Vagina (tissue), 2 donors: Measurements from ENCODE around the gene CD8B2. TPM values are rescaled to one million over a fixed set of nuclear protein-coding genes. Genes with fewer than 3 reads are reported as not detected.

ENCODE experiments used
- DNase-seq, 2 donors: peaks; one replicate each; pipeline ENCODE4 v3.0.0-alpha.2; 2017; ENCODE audit errors: extremely low spot score in 2 of 2
- H3K27ac ChIP-seq: fragments of 200-600 bp; sonication (generic); one replicate; pipeline ENCODE4 v1.5.1; 2019
- H3K27me3 ChIP-seq: fragments of 200-600 bp; sonication (generic); one replicate; pipeline ENCODE4 v1.5.1; 2019
- H3K36me3 ChIP-seq, 2 donors: fragments of 200-600 bp; sonication (generic); one replicate each; pipeline ENCODE4 v1.5.1; 2017 to 2019
- H3K4me1 ChIP-seq: fragments of 200-600 bp; sonication (generic); one replicate; pipeline ENCODE4 v1.5.1; 2019
- H3K4me3 ChIP-seq, 2 donors: fragments of 200-600 bp; sonication (generic); 1 replicate in 1 of 2; 2 replicates in 1 of 2; pipeline ENCODE4 v1.5.1; 2016 to 2019
- H3K9me3 ChIP-seq: fragments of 200-600 bp; sonication (generic); one replicate; pipeline ENCODE4 v1.5.1; 2019
- CTCF ChIP-seq, 3 experiments: fragments of 450-650 bp in 2 of 3; fragments of 200-600 bp in 1 of 3; sonication (generic) in 1 of 3; IDR thresholded peaks; one replicate each; pipeline ENCODE4 v1.5.1; 2017 to 2019; ENCODE audit warnings: antibody characterized with exemption in 3 of 3, mild to moderate bottlenecking in 2 of 3, moderate library complexity in 2 of 3
- POLR2A ChIP-seq, 2 donors: fragments of 450-650 bp; IDR thresholded peaks; one replicate each; pipeline ENCODE4 v1.6.1; 2017; ENCODE audit warnings: antibody characterized with exemption in 2 of 2, mild to moderate bottlenecking in 2 of 2, moderate library complexity in 2 of 2
- POLR2AphosphoS5 ChIP-seq, 2 donors: sonication (generic); formaldehyde crosslinking; IDR thresholded peaks; one replicate each; pipeline ENCODE4 v1.9.0; 2017; ENCODE audit warnings: antibody characterized with exemption in 2 of 2, mild to moderate bottlenecking in 2 of 2, low read depth in 1 of 2; ENCODE audit not compliant: insufficient read depth in 1 of 2
- intact Hi-C: fragments of 100-400 bp; cut with DNase I; formaldehyde crosslinking; loops from one replicate; pipeline ENCODE4 v1.15.1; 2023
- total RNA-seq: library from RNA; depleted of rRNA; stranded (reverse); fragments of >200 nt; gene quantifications from one replicate; pipeline ENCODE4 v1.2.3, GENCODE V29; 2016

The CD8B2 gene
- total RNA-seq, 1 donor from 2014 or later, result 0.74 TPM

- H3K4me3 ChIP-seq, result no peak overlapping the region
- no peaks in the 10 kb centered on the region for H3K36me3 ChIP-seq
- no peak for TF ChIP-seq POLR2A (IDR thresholded peaks at IDR 0.05)
- TF ChIP-seq POLR2AphosphoS5 (IDR thresholded peaks at IDR 0.05; ENCODE audit: insufficient read depth in 1 of 2, low read depth in 1 of 2), result no peak
- H3K9me3 ChIP-seq, result no peaks in the 10 kb centered on the region
- H3K27ac ChIP-seq, result no peak overlapping the region
- H3K4me1 ChIP-seq, result no peaks in the 10 kb centered on the region
- no peak for DNase-seq
- no peaks in the 10 kb centered on the region for H3K27me3 ChIP-seq
- intact Hi-C loops, result no loop called here
Observed at GRCh38 chr2:106521016-106521415, 33.9 kb downstream of the CD8B2 start.

GRCh38 chr2:106523976-106524665 lies 37.0 kb downstream of the CD8B2 start:
- TF ChIP-seq POLR2AphosphoS5 (IDR thresholded peaks at IDR 0.05; ENCODE audit: insufficient read depth in 1 of 2, low read depth in 1 of 2) (no peak), POLR2A (IDR thresholded peaks at IDR 0.05) (no peak), CTCF (IDR thresholded peaks at IDR 0.05) (no peak)
- Histone ChIP-seq H3K36me3 (no peaks in the 10 kb centered on the region), H3K27me3 (no peaks in the 10 kb centered on the region), H3K9me3 (no peaks in the 10 kb centered on the region), H3K4me1 (no peaks in the 10 kb centered on the region), H3K27ac (no peak overlapping the region), H3K4me3 (no peak overlapping the region)
- intact Hi-C loops, result no loop called here
- DNase-seq, result no peak

- intact Hi-C loops, result no loop called here
- TF ChIP-seq CTCF (IDR thresholded peaks at IDR 0.05) (no peak), POLR2A (IDR thresholded peaks at IDR 0.05) (no peak), POLR2AphosphoS5 (IDR thresholded peaks at IDR 0.05; ENCODE audit: insufficient read depth in 1 of 2, low read depth in 1 of 2) (no peak)
Observed at GRCh38 chr2:106530866-106531265, 43.7 kb downstream of the CD8B2 start.

GRCh38 chr2:106531676-106532214 lies 44.6 kb downstream of the CD8B2 start:
- Histone ChIP-seq H3K4me1 (no peaks in the 10 kb centered on the region), H3K27ac (no peak overlapping the region), H3K36me3 (no peaks in the 10 kb centered on the region), H3K27me3 (no peaks in the 10 kb centered on the region), H3K9me3 (no peaks in the 10 kb centered on the region), H3K4me3 (no peak overlapping the region)
- no peak for TF ChIP-seq POLR2AphosphoS5 (IDR thresholded peaks at IDR 0.05; ENCODE audit: insufficient read depth in 1 of 2, low read depth in 1 of 2)
- DNase-seq, result no peak
- intact Hi-C loops, result no loop called here

More at GRCh38 chr2:106530866-106531265, 43.7 kb downstream of the CD8B2 start:
- Histone ChIP-seq H3K4me3 (no peak overlapping the region), H3K36me3 (no peaks in the 10 kb centered on the region), H3K9me3 (no peaks in the 10 kb centered on the region), H3K4me1 (no peaks in the 10 kb centered on the region), H3K27me3 (no peaks in the 10 kb centered on the region), H3K27ac (no peak overlapping the region)
- DNase-seq, result no peak

- no peak overlapping the region for H3K27ac ChIP-seq
Observed at GRCh38 chr2:106532236-106532635, 45.1 kb downstream of the CD8B2 start.

More at GRCh38 chr2:106532236-106532635, 45.1 kb downstream of the CD8B2 start:
- Histone ChIP-seq H3K36me3 (no peaks in the 10 kb centered on the region), H3K9me3 (no peaks in the 10 kb centered on the region), H3K4me1 (no peaks in the 10 kb centered on the region), H3K27me3 (no peaks in the 10 kb centered on the region), H3K4me3 (no peak overlapping the region)
- DNase-seq, result no peak
- intact Hi-C loops, result no loop called here
- TF ChIP-seq POLR2A (IDR thresholded peaks at IDR 0.05), result no peak
- no peak for TF ChIP-seq POLR2AphosphoS5 (IDR thresholded peaks at IDR 0.05; ENCODE audit: insufficient read depth in 1 of 2, low read depth in 1 of 2)
- no peak for TF ChIP-seq CTCF (IDR thresholded peaks at IDR 0.05)
